Endothelial cell (in vitro differentiated cells): Measurements from ENCODE around the gene FBP2. TPM values are rescaled to one million over a fixed set of nuclear protein-coding genes. Genes with fewer than 3 reads are reported as not detected.

ENCODE experiments used
- total RNA-seq: library from RNA; stranded (reverse); fragmentation: NEBNext Ultra II Directional; extraction: Animal tissue kit (Norgen Biotek cat#: 25700); gene quantifications from one replicate; pipeline ENCODE4 v1.2.1, GENCODE V29; 2021; ENCODE audit not compliant: unreplicated experiment

Gene FBP2
- total RNA-seq, 1 donor from 2014 or later: 0.28 TPM

Other genes starting within 250 kb of the FBP2 start
- gene PCAT7, start 38.7 kb downstream of the FBP2 start, total RNA-seq: 1.3 TPM
- not detected for gene FBP1, start 45.7 kb upstream of the FBP2 start, total RNA-seq
- 22.1 TPM for gene AOPEP, start 132.9 kb upstream of the FBP2 start, total RNA-seq